ENCODE data around the gene EVC2.

DNA sequence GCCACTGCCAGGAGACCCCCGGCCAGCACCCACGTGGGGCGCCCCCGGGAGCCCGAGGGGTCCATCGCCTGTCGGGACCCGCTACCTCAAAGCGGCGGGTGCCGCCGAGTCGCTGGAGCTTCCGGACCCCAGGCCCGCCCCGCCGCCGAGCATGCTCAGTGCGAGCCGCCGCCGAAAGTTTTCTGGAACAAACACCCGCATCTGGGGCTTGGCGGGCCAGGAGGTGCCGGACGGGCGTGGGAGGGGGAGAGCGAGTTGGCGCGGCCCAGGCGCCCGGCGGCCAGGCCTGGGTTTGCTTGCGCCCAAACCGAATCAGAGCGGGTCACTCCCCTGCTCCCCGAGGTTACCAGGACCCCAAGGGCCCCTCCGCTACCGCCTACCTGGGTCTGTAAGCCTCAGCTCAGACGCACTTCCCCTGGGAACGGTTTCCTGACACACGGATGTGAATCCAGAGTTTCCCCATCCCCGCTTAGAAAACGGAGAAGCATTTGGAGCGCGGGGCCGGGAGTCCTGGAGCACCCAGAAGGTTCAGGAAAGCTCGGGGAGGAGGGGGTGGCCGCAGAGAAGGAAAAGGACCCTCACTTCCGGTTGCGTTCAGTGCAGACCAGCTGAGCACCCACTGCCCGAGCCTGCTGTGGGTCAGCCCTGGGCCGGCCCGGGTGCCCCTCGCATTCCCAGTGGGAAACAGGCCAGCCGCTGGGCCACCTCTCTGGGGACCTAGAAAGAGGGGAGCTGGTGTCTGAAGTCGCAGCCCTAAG, at the start of gene EVC2:
- TF ChIP-seq, protein P1, sequence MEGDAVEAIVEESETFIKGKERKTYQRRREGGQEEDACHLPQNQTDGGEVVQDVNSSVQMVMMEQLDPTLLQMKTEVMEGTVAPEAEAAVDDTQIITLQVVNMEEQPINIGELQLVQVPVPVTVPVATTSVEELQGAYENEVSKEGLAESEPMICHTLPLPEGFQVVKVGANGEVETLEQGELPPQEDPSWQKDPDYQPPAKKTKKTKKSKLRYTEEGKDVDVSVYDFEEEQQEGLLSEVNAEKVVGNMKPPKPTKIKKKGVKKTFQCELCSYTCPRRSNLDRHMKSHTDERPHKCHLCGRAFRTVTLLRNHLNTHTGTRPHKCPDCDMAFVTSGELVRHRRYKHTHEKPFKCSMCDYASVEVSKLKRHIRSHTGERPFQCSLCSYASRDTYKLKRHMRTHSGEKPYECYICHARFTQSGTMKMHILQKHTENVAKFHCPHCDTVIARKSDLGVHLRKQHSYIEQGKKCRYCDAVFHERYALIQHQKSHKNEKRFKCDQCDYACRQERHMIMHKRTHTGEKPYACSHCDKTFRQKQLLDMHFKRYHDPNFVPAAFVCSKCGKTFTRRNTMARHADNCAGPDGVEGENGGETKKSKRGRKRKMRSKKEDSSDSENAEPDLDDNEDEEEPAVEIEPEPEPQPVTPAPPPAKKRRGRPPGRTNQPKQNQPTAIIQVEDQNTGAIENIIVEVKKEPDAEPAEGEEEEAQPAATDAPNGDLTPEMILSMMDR (conservative IDR thresholded peaks at IDR 0.05; ENCODE audit: low read depth, low read length) = no peak
- no peak for TF ChIP-seq EZH2 (IDR thresholded peaks at IDR 0.05; ENCODE audit: low read length, unreplicated experiment)
- no peak for TF ChIP-seq EZH2phosphoT487 (IDR thresholded peaks at IDR 0.05; ENCODE audit: borderline replicate concordance, low read length)

Data from PC-3 (cell line).